ENCODE measurements around the gene RPS27A. TPM values are rescaled to one million over a fixed set of nuclear protein-coding genes. Genes with fewer than 3 reads are reported as not detected.

Gene RPS27A
- total RNA-seq (2022; extraction: Qiagen RNA extraction; ENCODE audit: low read depth): 2,293 to 2,970 TPM (median 2,717 TPM) in 5 replicates

GRCh38 chr2:55232084-55232862 lies at the start of gene RPS27A, which contains the start of gene CLHC1:
Gene RPS27A, plus strand, starts transcription at chr2:55232688. Its CDS starts 137 bp downstream, at chr2:55232825.
Gene CLHC1, minus strand, starts transcription at chr2:55232293. Its CDS starts 9,882 bp downstream, at chr2:55222411.

GRCh38 chr2:55268907-55269644 lies 36.6 kb downstream of the RPS27A start, which contains the start of gene MTIF2:
Gene MTIF2, minus strand, starts transcription at chr2:55269231. Its CDS starts 5,373 bp downstream, at chr2:55263858.

Other genes starting within 250 kb of the RPS27A start
- 459 to 543 TPM (median 502 TPM) in 5 replicates for gene RTN4, start 182.2 kb upstream of the RPS27A start, total RNA-seq (2022; extraction: Qiagen RNA extraction; ENCODE audit: low read depth)
- 1.4 to 2.6 TPM (median 2.4 TPM) in 5 replicates for gene CLHC1, start 395 bp upstream of the RPS27A start, total RNA-seq (2022; extraction: Qiagen RNA extraction; ENCODE audit: low read depth)
- 39.3 to 46.1 TPM (median 44.7 TPM) in 5 replicates for gene MTIF2, start 36.5 kb downstream of the RPS27A start, total RNA-seq (2022; extraction: Qiagen RNA extraction; ENCODE audit: low read depth)
- gene CCDC88A, start 187.2 kb downstream of the RPS27A start, total RNA-seq (2022; extraction: Qiagen RNA extraction; ENCODE audit: low read depth): 22.8 to 38.2 TPM (median 30.6 TPM) in 5 replicates